Fibroblast of lung (primary cell): ENCODE data around the gene BRCC3. TPM values are rescaled to one million over a fixed set of nuclear protein-coding genes. Genes with fewer than 3 reads are reported as not detected.

Source experiments
- DNase-seq, 2 donors: peaks; one replicate each; pipeline versions ENCODE4 v3.0.0 to v3.0.0-alpha.2; 2010; ENCODE audit warnings: low read depth in 2 of 2
- H2AFZ ChIP-seq: 2 replicates; pipeline ENCODE4 v1.5.1; 2012; ENCODE audit warnings: low read length, control low read depth, inconsistent platforms
- H3K27ac ChIP-seq: 2 replicates; pipeline ENCODE4 v1.5.1; 2011; ENCODE audit warnings: low read length, control low read depth; ENCODE audit not compliant: insufficient read depth
- H3K27me3 ChIP-seq: 2 replicates; pipeline ENCODE4 v1.5.1; 2011; ENCODE audit warnings: mild to moderate bottlenecking, low read length; ENCODE audit not compliant: control insufficient read depth, insufficient read depth
- H3K36me3 ChIP-seq: 2 replicates; pipeline ENCODE4 v1.5.1; 2011; ENCODE audit warnings: low read length; ENCODE audit not compliant: control insufficient read depth, insufficient read depth
- H3K4me1 ChIP-seq: 2 replicates; pipeline ENCODE4 v1.5.1; 2011; ENCODE audit warnings: low read length; ENCODE audit not compliant: control insufficient read depth, insufficient read depth; ENCODE audit errors: extremely low read depth
- H3K4me2 ChIP-seq: 2 replicates; pipeline ENCODE4 v1.5.1; 2011; ENCODE audit warnings: low read length, control low read depth; ENCODE audit not compliant: insufficient read depth; ENCODE audit errors: extremely low read depth
- H3K4me3 ChIP-seq, 4 experiments: fragments of 200-600 bp in 1 of 4; sonication (generic) in 1 of 4; replicated peaks in 1 of 4; 2 replicates each; pipeline ENCODE4 v1.5.1; 2011 to 2016; ENCODE audit warnings: low read length in 4 of 4, low read depth in 3 of 4, mild to moderate bottlenecking in 3 of 4, control low read depth in 2 of 4, inconsistent platforms in 1 of 4, mixed read lengths in 1 of 4; ENCODE audit not compliant: insufficient read depth in 1 of 4; ENCODE audit errors: control extremely low read depth in 1 of 4
- H3K79me2 ChIP-seq: 2 replicates; pipeline ENCODE4 v1.5.1; 2012; ENCODE audit warnings: mild to moderate bottlenecking, low read length, inconsistent platforms; ENCODE audit not compliant: control insufficient read depth, insufficient read depth
- H3K9ac ChIP-seq: 2 replicates; pipeline ENCODE4 v1.5.1; 2011; ENCODE audit warnings: mild to moderate bottlenecking, low read length, control low read depth; ENCODE audit not compliant: insufficient read depth
- H3K9me3 ChIP-seq: 2 replicates; pipeline ENCODE4 v1.5.1; 2012; ENCODE audit warnings: low read depth, low read length; ENCODE audit not compliant: control insufficient read depth, insufficient read depth
- H4K20me1 ChIP-seq: 2 replicates; pipeline ENCODE4 v1.5.1; 2011; ENCODE audit warnings: low read length; ENCODE audit not compliant: control insufficient read depth, insufficient read depth; ENCODE audit errors: extremely low read depth
- EZH2 ChIP-seq: IDR thresholded peaks from 2 replicates; pipeline ENCODE4 v1.5.1; 2012; ENCODE audit warnings: low read length, control low read depth, mild to moderate bottlenecking; ENCODE audit errors: missing control alignments
- polyA plus RNA-seq, 2 donors: library from polyadenylated mRNA; depleted of rRNA in 1 of 2; stranded (reverse) in 1 of 2; unstranded in 1 of 2; fragments of >200 nt; gene quantifications; 2 replicates each; pipeline ENCODE4 v1.2.1, GENCODE V29; 2011 to 2012; ENCODE audit warnings: missing spikeins in 1 of 2
- total RNA-seq: library from RNA; depleted of rRNA; stranded (reverse); fragments of >200 nt; gene quantifications from 2 replicates; pipeline ENCODE4 v1.2.1, GENCODE V29; 2014
- TF ChIP-seq, protein P1 (sequence below), 2 donors: IDR thresholded peaks in 1 of 2; conservative IDR thresholded peaks in 1 of 2; 1 replicate in 1 of 2; 2 replicates in 1 of 2; pipeline ENCODE4 v1.5.1; 2011 to 2012; ENCODE audit warnings: low read length in 2 of 2, control low read depth in 1 of 2, inconsistent platforms in 1 of 2, low read depth in 1 of 2, mild to moderate bottlenecking in 1 of 2

The BRCC3 gene
- total and polyA plus RNA-seq, 2 donors (not counting 1 experiment from before 2014, with no cell fraction given): 12.1 to 22.0 TPM

DNA sequence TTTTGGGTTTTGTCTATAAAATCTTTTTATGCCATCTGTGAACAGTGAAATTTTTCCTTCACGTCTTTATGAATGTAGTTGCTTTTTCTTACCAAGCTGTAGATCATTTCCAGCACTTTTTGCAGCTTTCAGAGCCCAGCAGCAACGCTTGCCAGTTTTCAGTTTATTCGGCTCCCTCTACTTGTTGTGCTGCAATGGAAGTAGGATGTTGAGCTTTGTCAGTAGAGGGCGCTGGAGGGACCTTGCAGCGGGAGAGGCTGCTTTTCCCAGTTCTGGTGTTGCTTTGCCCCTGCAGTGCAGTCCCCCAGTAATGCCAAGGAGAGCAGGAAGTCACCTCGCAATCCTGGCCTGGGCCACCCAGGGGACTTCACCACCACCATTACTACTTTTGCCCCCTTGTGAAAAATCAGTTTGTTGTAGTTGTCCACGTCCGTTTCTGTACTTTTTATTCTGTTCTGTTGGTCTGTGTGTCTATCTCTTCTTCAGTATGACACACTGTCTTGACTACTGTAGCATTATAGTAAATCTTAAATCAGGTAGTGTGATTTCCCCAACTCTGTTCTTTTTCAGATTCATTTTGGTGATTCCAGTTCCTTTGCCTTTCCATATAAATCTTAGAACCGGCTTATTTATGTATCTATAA, 22.2 kb upstream of the BRCC3 start:
- Histone ChIP-seq H3K36me3 (no peaks in the 10 kb centered on the region), H3K4me3 (no peak overlapping the region), H3K4me1 (no peaks in the 10 kb centered on the region), H3K9ac (no peak overlapping the region), H3K27ac (no peak overlapping the region), H2AFZ (no peak overlapping the region), H3K4me2 (no peak overlapping the region), H4K20me1 (no peaks in the 10 kb centered on the region), H3K27me3 (no peaks in the 10 kb centered on the region), H3K9me3 (no peaks in the 10 kb centered on the region), H3K79me2 (no peaks in the 10 kb centered on the region)
- peak; percentile 43 to 66 for DNase-seq
- TF ChIP-seq, protein P1, sequence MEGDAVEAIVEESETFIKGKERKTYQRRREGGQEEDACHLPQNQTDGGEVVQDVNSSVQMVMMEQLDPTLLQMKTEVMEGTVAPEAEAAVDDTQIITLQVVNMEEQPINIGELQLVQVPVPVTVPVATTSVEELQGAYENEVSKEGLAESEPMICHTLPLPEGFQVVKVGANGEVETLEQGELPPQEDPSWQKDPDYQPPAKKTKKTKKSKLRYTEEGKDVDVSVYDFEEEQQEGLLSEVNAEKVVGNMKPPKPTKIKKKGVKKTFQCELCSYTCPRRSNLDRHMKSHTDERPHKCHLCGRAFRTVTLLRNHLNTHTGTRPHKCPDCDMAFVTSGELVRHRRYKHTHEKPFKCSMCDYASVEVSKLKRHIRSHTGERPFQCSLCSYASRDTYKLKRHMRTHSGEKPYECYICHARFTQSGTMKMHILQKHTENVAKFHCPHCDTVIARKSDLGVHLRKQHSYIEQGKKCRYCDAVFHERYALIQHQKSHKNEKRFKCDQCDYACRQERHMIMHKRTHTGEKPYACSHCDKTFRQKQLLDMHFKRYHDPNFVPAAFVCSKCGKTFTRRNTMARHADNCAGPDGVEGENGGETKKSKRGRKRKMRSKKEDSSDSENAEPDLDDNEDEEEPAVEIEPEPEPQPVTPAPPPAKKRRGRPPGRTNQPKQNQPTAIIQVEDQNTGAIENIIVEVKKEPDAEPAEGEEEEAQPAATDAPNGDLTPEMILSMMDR (conservative IDR thresholded peaks at IDR 0.05 in 1 of 2, IDR thresholded peaks at IDR 0.05 in 1 of 2; ENCODE audit: low read depth in 1 of 2, low read length in 2 of 2): peak; percentile 55 to 77
- TF ChIP-seq EZH2: no peak

DNA sequence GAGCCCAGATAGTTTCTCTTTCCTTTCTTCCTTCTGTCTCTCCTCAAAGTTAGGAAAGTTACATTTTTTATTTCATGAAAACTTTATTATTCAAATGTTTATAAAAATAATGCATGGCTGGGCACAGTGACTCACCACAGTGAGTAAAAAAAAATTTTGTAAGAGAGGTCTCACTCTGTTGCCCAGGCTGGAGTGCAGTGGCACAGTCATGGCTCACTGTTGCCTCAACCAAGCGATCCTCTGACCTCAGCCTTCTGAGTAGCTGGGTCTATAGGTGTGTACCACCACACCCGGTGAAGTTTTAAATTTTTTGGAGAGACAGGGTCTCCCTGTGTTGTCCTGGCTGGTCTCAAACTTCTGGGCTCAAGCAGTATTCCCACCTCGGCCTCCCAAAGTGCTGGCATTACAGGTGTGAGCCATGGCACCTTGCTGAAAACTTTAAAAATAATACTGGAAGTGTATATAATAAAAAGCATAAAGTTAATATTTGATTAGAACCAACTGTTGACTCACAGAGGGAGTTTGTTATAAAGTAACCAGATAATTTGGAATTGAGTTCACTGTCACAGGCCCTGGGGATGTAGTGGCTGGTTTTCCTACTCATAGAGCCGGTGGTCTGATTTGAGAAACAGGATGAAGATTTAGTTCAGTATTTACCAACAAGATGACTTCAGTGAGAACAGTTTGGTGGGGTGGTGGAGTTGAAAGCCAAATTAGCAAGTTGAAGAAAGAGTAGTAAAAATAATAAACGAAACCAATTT, 18.4 kb upstream of the BRCC3 start:
- Histone ChIP-seq H3K9me3 (no peaks in the 10 kb centered on the region), H3K9ac (no peak overlapping the region), H3K4me1 (peaks cover 2% of the 10 kb centered on the region), H4K20me1 (no peaks in the 10 kb centered on the region), H3K27me3 (no peaks in the 10 kb centered on the region), H3K4me2 (no peak overlapping the region), H3K79me2 (no peaks in the 10 kb centered on the region), H3K4me3 (no peak overlapping the region), H2AFZ (no peak overlapping the region), H3K27ac (no peak overlapping the region), H3K36me3 (no peaks in the 10 kb centered on the region)
- no peak for TF ChIP-seq EZH2
- TF ChIP-seq, protein P1 (conservative IDR thresholded peaks at IDR 0.05 in 1 of 2, IDR thresholded peaks at IDR 0.05 in 1 of 2; ENCODE audit: low read depth in 1 of 2, low read length in 2 of 2): no peak
- DNase-seq: no peak

DNA sequence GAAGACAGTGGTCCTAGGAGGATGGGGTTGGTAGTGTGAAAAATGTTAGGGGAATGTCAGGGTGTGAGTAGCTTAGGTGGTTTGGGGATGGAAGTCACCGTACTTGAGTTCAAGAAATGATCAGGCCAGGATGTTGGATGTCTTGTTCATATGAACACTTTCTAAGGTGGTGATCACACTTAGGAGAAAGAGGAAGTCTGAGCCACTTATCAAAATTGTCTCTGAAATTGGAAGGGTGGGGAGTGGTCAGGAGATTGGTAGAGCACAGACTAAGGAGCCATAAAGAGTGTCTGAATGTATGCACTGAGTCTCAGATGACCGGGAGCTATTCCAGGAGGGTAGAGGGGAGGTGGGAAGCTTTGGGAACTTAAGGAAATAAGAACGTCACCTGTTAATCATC, 17.7 kb upstream of the BRCC3 start:
- H3K36me3 ChIP-seq: no peaks in the 10 kb centered on the region
- no peaks in the 10 kb centered on the region for H3K27me3 ChIP-seq
- H4K20me1 ChIP-seq: no peaks in the 10 kb centered on the region

More for the DNA sequence above, 17.7 kb upstream of the BRCC3 start:
- H3K79me2 ChIP-seq: no peaks in the 10 kb centered on the region
- H3K4me3 ChIP-seq: no peak overlapping the region
- no peak overlapping the region for H3K9ac ChIP-seq
- H3K9me3 ChIP-seq: no peaks in the 10 kb centered on the region
- TF ChIP-seq EZH2: no peak
- TF ChIP-seq, protein P1 (conservative IDR thresholded peaks at IDR 0.05 in 1 of 2, IDR thresholded peaks at IDR 0.05 in 1 of 2; ENCODE audit: low read depth in 1 of 2, low read length in 2 of 2): no peak
- no peak for DNase-seq
- H3K4me2 ChIP-seq: no peak overlapping the region
- no peak overlapping the region for H3K27ac ChIP-seq
- peaks cover 2% of the 10 kb centered on the region for H3K4me1 ChIP-seq
- H2AFZ ChIP-seq: no peak overlapping the region
